Endothelial cell of umbilical vein (primary cell): Measurements from ENCODE around the gene MADCAM1.

ENCODE experiments used
- CTCF ChIP-seq, 2 donors: IDR thresholded peaks; 1 replicate in 1 of 2; 2 replicates in 1 of 2; pipeline ENCODE4 v1.5.1; 2011; ENCODE audit warnings: low read length in 2 of 2, mild to moderate bottlenecking in 2 of 2, moderate library complexity in 2 of 2, control low read depth in 1 of 2, inconsistent platforms in 1 of 2, low read depth in 1 of 2; ENCODE audit not compliant: insufficient read depth in 1 of 2; ENCODE audit errors: extremely low read depth in 1 of 2
- EZH2 ChIP-seq: IDR thresholded peaks from 2 replicates; pipeline ENCODE4 v1.6.1; 2012; ENCODE audit warnings: borderline replicate concordance, low read depth, mild to moderate bottlenecking, moderate library complexity, low read length, inconsistent platforms; ENCODE audit not compliant: severe bottlenecking
- FOS ChIP-seq: IDR thresholded peaks from 2 replicates; pipeline ENCODE4 v1.6.1; 2011; ENCODE audit warnings: mild to moderate bottlenecking, low read length, moderate library complexity, borderline replicate concordance; ENCODE audit not compliant: insufficient read depth
- GATA2 ChIP-seq: IDR thresholded peaks from 2 replicates; pipeline ENCODE4 v1.7.0; 2011; ENCODE audit warnings: low read depth, mild to moderate bottlenecking, moderate library complexity, mixed read lengths, low read length; ENCODE audit not compliant: insufficient read length, insufficient read depth
- JUN ChIP-seq: IDR thresholded peaks from 2 replicates; pipeline ENCODE4 v1.6.1; 2011; ENCODE audit warnings: borderline replicate concordance, low read depth; ENCODE audit not compliant: insufficient read length, insufficient read depth
- MAX ChIP-seq: IDR thresholded peaks from 2 replicates; pipeline ENCODE4 v1.6.1; 2011; ENCODE audit not compliant: insufficient read depth, insufficient read length
- MYC ChIP-seq: IDR thresholded peaks from one replicate; pipeline ENCODE4 v1.6.1; 2011; ENCODE audit warnings: mild to moderate bottlenecking, low read depth, low read length
- POLR2A ChIP-seq: IDR thresholded peaks from 2 replicates; pipeline ENCODE4 v1.6.1; 2012; ENCODE audit warnings: low read depth, mild to moderate bottlenecking, control low read depth, low read length
- POLR2AphosphoS5 ChIP-seq: IDR thresholded peaks from 2 replicates; pipeline ENCODE4 v1.6.1; 2012; ENCODE audit warnings: low read depth, mild to moderate bottlenecking, control low read depth, low read length, moderate library complexity; ENCODE audit not compliant: insufficient read depth

GRCh38 chr19:467554-467953 lies 28.7 kb upstream of the MADCAM1 start:
- TF ChIP-seq CTCF (IDR thresholded peaks at IDR 0.05; ENCODE audit: extremely low read depth in 1 of 2, insufficient read depth in 1 of 2, low read depth in 1 of 2, low read length in 2 of 2), result no peak
- TF ChIP-seq JUN, result no peak
- no peak for TF ChIP-seq POLR2A
- TF ChIP-seq FOS, result no peak
- no peak for TF ChIP-seq EZH2
- TF ChIP-seq POLR2AphosphoS5, result no peak
- TF ChIP-seq MAX, result no peak
- no peak for TF ChIP-seq MYC
- no peak for TF ChIP-seq GATA2
